GM12875 (cell line): Measurements from ENCODE around the gene TARBP2.

Experiments
- H3K4me3 ChIP-seq: one replicate; pipeline ENCODE4 v1.5.1; 2011; ENCODE audit warnings: low read depth, low read length, control low read depth
- TF ChIP-seq, protein P1 (sequence below): IDR thresholded peaks from 2 replicates; pipeline ENCODE4 v1.5.1; 2011; ENCODE audit warnings: low read depth, mild to moderate bottlenecking, control low read depth, inconsistent platforms, low read length, moderate library complexity, borderline replicate concordance; ENCODE audit not compliant: insufficient read depth

TARBP2 gene, protein sequence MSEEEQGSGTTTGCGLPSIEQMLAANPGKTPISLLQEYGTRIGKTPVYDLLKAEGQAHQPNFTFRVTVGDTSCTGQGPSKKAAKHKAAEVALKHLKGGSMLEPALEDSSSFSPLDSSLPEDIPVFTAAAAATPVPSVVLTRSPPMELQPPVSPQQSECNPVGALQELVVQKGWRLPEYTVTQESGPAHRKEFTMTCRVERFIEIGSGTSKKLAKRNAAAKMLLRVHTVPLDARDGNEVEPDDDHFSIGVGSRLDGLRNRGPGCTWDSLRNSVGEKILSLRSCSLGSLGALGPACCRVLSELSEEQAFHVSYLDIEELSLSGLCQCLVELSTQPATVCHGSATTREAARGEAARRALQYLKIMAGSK

DNA sequence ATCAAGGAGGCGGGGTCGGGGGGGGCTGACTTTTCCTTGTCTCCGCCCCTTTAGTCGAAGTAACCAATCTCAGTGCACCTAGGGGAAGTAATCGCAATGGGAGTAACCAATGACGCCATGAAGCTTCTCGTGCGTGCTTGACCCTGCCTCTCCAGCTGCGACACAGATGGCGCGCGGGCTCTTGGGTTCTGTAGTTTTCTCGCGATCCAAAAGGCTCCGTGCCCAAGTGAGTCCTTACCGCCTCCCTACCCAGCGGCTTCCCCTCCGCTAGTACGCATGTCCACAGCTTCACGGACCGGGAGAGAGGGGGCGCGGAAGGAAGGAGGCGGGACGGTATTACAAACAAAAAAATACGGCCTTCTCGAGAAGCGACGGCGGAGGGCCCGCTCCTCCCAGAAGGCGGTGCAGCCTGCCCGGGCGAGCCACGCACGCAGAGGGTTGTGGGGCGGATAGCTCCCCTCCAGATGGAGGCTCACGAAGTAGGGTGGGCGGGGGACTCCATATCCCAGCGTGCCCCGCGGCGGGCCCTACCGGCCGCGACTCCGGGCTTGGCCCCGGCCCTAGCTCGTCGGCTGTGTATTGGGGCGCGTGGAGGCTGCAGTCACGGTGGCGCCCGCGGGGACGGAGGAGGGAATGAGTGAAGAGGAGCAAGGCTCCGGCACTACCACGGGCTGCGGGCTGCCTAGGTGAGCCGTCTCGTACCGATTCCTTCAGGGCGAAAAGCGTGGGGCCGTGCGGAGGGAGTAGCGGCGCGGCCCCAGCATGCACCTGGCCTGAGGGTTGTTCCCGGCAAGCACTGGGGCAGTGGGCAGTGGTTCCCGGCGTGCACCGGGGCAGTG lies at the start of gene TARBP2:
TARBP2 (plus strand) TSS at position 508 of the 839 bp plus-strand sequence; CDS start at position 634, 126 bp downstream.
- TF ChIP-seq, protein P1, sequence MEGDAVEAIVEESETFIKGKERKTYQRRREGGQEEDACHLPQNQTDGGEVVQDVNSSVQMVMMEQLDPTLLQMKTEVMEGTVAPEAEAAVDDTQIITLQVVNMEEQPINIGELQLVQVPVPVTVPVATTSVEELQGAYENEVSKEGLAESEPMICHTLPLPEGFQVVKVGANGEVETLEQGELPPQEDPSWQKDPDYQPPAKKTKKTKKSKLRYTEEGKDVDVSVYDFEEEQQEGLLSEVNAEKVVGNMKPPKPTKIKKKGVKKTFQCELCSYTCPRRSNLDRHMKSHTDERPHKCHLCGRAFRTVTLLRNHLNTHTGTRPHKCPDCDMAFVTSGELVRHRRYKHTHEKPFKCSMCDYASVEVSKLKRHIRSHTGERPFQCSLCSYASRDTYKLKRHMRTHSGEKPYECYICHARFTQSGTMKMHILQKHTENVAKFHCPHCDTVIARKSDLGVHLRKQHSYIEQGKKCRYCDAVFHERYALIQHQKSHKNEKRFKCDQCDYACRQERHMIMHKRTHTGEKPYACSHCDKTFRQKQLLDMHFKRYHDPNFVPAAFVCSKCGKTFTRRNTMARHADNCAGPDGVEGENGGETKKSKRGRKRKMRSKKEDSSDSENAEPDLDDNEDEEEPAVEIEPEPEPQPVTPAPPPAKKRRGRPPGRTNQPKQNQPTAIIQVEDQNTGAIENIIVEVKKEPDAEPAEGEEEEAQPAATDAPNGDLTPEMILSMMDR, result no peak
- H3K4me3 ChIP-seq, result peak within 1 kb of the TSS; percentile 72

DNA sequence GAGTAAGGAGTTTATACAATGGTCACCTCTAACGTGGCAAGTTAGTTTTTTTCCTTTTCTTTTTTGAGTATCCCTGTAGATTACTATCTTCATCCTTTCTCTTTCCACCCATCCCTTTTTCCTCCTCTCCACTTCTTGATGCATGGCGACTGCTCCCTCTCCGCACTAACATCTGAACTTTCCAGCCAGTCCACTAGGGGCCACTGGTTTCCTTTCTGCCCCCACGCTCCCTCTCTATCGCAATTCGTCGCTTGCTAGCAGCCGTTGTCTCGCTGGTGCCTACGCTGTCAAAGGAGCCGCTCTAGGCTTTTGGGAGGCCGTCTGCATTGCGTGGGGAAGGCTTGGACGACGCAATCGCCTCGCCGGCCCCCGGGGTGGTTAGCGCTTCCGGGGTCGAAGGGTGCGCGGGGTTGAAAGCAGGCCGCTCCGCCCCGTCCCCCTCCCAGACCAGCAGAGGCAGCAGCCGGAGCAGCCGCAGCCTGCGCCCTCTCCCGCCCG lies 49.4 kb upstream of the TARBP2 start, which contains the start of gene PCBP2:
PCBP2 (plus strand) TSS at position 442 of the 498 bp plus-strand sequence. CDS start 2,699 bp downstream, outside the sequence.
- TF ChIP-seq, protein P1, result peak; percentile 92

DNA sequence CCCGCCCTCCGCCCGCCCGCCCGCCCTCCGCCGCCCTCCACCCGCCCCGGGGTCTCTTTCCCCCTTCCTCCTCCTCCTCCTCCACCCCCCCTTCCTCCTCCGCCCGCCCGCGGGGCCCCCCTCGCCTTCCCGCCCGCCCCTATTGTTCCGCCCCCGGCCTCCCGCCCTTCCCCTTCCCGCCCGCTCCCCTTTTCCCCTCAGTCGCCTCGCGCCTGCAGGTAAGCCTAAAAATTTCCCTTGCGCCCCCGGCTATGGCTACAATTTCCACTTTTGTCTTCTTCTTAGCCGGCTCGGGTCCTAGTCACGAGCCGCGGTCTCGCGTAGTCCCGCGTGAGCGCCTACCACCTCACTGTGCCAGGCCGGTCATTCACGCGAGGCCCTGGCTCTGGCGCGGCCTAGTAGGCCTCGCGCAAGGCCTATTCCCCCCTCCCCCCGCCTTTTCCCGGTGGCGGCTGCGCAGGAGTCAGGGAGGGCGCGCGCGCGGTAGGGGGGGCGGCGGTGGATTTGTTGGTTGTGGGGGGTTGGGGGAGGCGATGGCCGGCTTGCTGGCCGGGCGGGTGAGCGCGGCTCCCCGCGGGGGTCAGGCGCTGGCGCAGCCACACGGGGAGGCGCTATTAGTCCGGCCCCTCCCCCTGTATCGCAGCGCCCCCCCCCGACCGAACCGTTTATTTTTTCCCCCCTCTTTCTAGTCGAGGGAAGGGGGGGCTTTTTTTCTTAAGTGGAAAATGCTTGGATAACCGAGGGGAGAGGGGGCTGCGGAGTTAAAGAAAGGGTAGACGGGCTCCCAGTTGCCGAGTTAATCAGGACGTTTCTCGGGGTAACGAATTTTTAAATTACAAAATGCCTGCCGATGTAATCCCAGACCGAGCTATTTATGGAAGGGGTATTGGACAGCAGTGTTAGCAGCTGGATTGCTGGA lies 48.7 kb upstream of the TARBP2 start:
- H3K4me3 ChIP-seq, result peak overlapping the region; percentile 76
- TF ChIP-seq, protein P1, result peak; percentile 20; the same call in 1 of the 2 replicates

More for the DNA sequence above, 49.4 kb upstream of the TARBP2 start, which contains the start of gene PCBP2:
- H3K4me3 ChIP-seq, result peak within 1 kb of the TSS; percentile 76

DNA sequence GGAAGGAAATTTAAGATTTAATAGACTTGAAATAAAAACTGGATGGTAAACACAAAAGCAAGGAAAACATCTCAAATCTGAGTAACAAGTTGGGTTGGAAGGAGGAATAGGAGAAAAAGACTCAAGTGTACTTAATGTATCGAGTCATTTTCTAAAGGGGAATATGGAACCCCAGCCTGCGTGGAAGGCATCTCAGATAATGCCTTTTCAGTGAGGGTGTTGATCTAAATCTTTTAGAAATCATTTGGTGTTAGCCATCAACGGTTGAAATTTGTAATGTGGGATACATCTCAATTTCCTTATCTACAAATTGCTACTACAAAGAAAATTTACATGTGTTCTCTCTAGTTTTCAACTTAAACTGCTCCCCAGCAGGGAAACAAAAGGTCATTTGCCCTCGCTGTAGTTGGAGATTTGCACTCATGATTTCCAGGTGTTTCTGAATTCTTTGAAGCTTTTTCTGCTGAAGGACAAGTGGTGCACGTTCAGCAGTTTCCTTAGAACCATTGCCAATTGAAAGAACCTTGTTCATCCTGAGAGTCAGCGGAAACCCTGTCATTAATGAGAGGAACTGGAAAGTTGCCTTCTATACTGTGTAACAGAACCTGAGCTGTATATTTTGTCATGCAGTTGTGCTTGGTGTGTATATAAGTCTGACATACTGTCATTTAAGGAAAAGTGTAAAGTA lies 47.0 kb upstream of the TARBP2 start:
- TF ChIP-seq, protein P1, result no peak
- no peak overlapping the region for H3K4me3 ChIP-seq

DNA sequence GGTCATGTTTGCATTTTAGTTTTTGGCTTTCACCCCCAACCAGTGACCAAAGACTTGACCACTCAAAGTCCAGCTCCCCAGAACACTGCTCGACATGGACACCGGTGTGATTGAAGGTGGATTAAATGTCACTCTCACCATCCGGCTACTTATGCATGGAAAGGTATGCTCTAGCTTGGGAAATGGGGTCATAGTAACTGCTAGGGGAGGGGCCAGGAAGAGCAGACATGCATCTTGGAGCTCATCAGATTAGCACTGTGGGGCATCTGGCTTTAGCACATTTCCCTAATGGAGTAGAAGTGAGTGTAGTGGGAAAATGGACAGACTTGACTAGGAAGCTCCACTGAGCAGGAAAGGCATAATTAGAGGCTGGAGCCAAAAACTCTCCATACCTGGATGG lies 46.4 kb upstream of the TARBP2 start:
- H3K4me3 ChIP-seq, result no peak overlapping the region

More for the DNA sequence above, 46.4 kb upstream of the TARBP2 start:
- TF ChIP-seq, protein P1, result no peak
